Fibroblast of lung (primary cell): ENCODE measurements around the gene KCNE5. TPM values are rescaled to one million over a fixed set of nuclear protein-coding genes. Genes with fewer than 3 reads are reported as not detected.
"Not testable (repeated sequence)": the region's sequence is repeated elsewhere in the genome, so short reads cannot be mapped to it uniquely, and the experiment has no call there.

Source experiments
- DNase-seq, 2 donors: peaks; one replicate each; pipeline versions ENCODE4 v3.0.0 to v3.0.0-alpha.2; 2010; ENCODE audit warnings: low read depth in 2 of 2
- H2AFZ ChIP-seq: 2 replicates; pipeline ENCODE4 v1.5.1; 2012; ENCODE audit warnings: low read length, control low read depth, inconsistent platforms
- H3K27ac ChIP-seq: 2 replicates; pipeline ENCODE4 v1.5.1; 2011; ENCODE audit warnings: low read length, control low read depth; ENCODE audit not compliant: insufficient read depth
- H3K27me3 ChIP-seq: 2 replicates; pipeline ENCODE4 v1.5.1; 2011; ENCODE audit warnings: mild to moderate bottlenecking, low read length; ENCODE audit not compliant: control insufficient read depth, insufficient read depth
- H3K36me3 ChIP-seq: 2 replicates; pipeline ENCODE4 v1.5.1; 2011; ENCODE audit warnings: low read length; ENCODE audit not compliant: control insufficient read depth, insufficient read depth
- H3K4me1 ChIP-seq: 2 replicates; pipeline ENCODE4 v1.5.1; 2011; ENCODE audit warnings: low read length; ENCODE audit not compliant: control insufficient read depth, insufficient read depth; ENCODE audit errors: extremely low read depth
- H3K4me2 ChIP-seq: 2 replicates; pipeline ENCODE4 v1.5.1; 2011; ENCODE audit warnings: low read length, control low read depth; ENCODE audit not compliant: insufficient read depth; ENCODE audit errors: extremely low read depth
- H3K4me3 ChIP-seq, 4 experiments: fragments of 200-600 bp in 1 of 4; sonication (generic) in 1 of 4; replicated peaks in 1 of 4; 2 replicates each; pipeline ENCODE4 v1.5.1; 2011 to 2016; ENCODE audit warnings: low read length in 4 of 4, low read depth in 3 of 4, mild to moderate bottlenecking in 3 of 4, control low read depth in 2 of 4, inconsistent platforms in 1 of 4, mixed read lengths in 1 of 4; ENCODE audit not compliant: insufficient read depth in 1 of 4; ENCODE audit errors: control extremely low read depth in 1 of 4
- H3K79me2 ChIP-seq: 2 replicates; pipeline ENCODE4 v1.5.1; 2012; ENCODE audit warnings: mild to moderate bottlenecking, low read length, inconsistent platforms; ENCODE audit not compliant: control insufficient read depth, insufficient read depth
- H3K9ac ChIP-seq: 2 replicates; pipeline ENCODE4 v1.5.1; 2011; ENCODE audit warnings: mild to moderate bottlenecking, low read length, control low read depth; ENCODE audit not compliant: insufficient read depth
- H3K9me3 ChIP-seq: 2 replicates; pipeline ENCODE4 v1.5.1; 2012; ENCODE audit warnings: low read depth, low read length; ENCODE audit not compliant: control insufficient read depth, insufficient read depth
- H4K20me1 ChIP-seq: 2 replicates; pipeline ENCODE4 v1.5.1; 2011; ENCODE audit warnings: low read length; ENCODE audit not compliant: control insufficient read depth, insufficient read depth; ENCODE audit errors: extremely low read depth
- EZH2 ChIP-seq: IDR thresholded peaks from 2 replicates; pipeline ENCODE4 v1.5.1; 2012; ENCODE audit warnings: low read length, control low read depth, mild to moderate bottlenecking; ENCODE audit errors: missing control alignments
- polyA plus RNA-seq, 2 donors: library from polyadenylated mRNA; depleted of rRNA in 1 of 2; stranded (reverse) in 1 of 2; unstranded in 1 of 2; fragments of >200 nt; gene quantifications; 2 replicates each; pipeline ENCODE4 v1.2.1, GENCODE V29; 2011 to 2012; ENCODE audit warnings: missing spikeins in 1 of 2
- total RNA-seq: library from RNA; depleted of rRNA; stranded (reverse); fragments of >200 nt; gene quantifications from 2 replicates; pipeline ENCODE4 v1.2.1, GENCODE V29; 2014
- TF ChIP-seq, protein P1 (sequence below), 2 donors: IDR thresholded peaks in 1 of 2; conservative IDR thresholded peaks in 1 of 2; 1 replicate in 1 of 2; 2 replicates in 1 of 2; pipeline ENCODE4 v1.5.1; 2011 to 2012; ENCODE audit warnings: low read length in 2 of 2, control low read depth in 1 of 2, inconsistent platforms in 1 of 2, low read depth in 1 of 2, mild to moderate bottlenecking in 1 of 2

KCNE5 gene
- total and polyA plus RNA-seq, 2 donors (not counting 1 experiment from before 2014, with no cell fraction given) = 0.12 to 1.2 TPM

DNA sequence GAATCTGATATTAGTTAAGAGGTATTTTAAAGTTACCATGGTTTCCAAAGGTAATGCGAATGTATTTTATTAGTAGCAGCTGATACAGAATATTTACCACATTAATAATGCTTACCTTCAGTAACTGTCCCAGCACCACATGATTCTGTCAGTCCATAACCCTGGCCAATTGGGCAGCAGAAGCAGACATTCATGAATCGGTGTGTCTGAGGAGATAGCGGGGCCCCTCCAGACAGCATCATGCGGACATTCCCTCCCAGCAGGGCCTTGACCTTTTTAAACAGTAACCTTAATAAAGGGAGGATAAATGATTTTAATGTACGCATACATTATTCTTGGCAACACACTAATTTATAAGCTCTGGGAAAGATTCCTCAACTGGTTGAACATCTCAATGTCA lies 43.0 kb upstream of the KCNE5 start:
- Histone ChIP-seq H3K4me3 (no peak overlapping the region), H3K4me1 (no peaks in the 10 kb centered on the region), H3K27me3 (no peaks in the 10 kb centered on the region), H3K9me3 (no peaks in the 10 kb centered on the region), H3K36me3 (no peaks in the 10 kb centered on the region), H4K20me1 (no peaks in the 10 kb centered on the region), H3K79me2 (no peaks in the 10 kb centered on the region), H3K9ac (no peak overlapping the region), H3K4me2 (no peak overlapping the region), H3K27ac (no peak overlapping the region), H2AFZ (no peak overlapping the region)
- no peak for TF ChIP-seq EZH2
- TF ChIP-seq, protein P1, sequence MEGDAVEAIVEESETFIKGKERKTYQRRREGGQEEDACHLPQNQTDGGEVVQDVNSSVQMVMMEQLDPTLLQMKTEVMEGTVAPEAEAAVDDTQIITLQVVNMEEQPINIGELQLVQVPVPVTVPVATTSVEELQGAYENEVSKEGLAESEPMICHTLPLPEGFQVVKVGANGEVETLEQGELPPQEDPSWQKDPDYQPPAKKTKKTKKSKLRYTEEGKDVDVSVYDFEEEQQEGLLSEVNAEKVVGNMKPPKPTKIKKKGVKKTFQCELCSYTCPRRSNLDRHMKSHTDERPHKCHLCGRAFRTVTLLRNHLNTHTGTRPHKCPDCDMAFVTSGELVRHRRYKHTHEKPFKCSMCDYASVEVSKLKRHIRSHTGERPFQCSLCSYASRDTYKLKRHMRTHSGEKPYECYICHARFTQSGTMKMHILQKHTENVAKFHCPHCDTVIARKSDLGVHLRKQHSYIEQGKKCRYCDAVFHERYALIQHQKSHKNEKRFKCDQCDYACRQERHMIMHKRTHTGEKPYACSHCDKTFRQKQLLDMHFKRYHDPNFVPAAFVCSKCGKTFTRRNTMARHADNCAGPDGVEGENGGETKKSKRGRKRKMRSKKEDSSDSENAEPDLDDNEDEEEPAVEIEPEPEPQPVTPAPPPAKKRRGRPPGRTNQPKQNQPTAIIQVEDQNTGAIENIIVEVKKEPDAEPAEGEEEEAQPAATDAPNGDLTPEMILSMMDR (conservative IDR thresholded peaks at IDR 0.05 in 1 of 2, IDR thresholded peaks at IDR 0.05 in 1 of 2; ENCODE audit: low read depth in 1 of 2, low read length in 2 of 2) = no peak
- no peak for DNase-seq

DNA sequence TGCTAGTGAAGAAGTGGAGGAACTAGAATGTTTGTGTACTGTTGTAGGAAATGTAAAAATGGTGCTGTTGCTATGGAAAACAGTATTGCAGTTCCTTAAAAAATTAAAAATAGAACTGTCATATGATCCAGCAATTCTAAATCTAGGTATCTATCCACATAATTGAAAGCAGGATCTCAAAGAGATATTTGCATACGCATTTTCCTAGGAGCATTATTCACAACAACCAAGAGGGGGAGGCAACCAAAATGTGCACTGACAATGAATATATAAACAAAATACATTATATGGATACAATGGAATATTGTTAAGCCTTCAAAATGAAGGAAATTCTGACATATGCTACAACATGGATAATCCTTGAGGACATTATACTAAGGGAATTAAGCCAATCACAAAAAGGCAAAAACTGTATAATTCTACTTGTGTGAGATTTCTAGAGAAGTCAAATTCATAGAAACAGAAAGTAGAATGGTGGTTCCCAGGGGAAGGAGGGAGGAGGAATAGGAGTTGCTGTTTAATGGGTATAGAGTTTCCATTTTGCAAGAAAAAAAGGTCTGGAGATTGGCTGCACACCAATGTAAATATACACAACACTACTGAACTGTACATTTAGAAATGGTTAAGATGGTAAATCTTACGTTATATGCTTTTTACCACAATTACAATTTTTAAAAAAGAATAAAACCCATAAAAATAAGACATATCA lies 35.6 kb upstream of the KCNE5 start:
- no peak for TF ChIP-seq EZH2
- TF ChIP-seq, protein P1 (conservative IDR thresholded peaks at IDR 0.05 in 1 of 2, IDR thresholded peaks at IDR 0.05 in 1 of 2; ENCODE audit: low read depth in 1 of 2, low read length in 2 of 2) = no peak
- Histone ChIP-seq H3K4me1 (no peaks in the 10 kb centered on the region), H3K36me3 (peaks cover 7% of the 10 kb centered on the region), H4K20me1 (no peaks in the 10 kb centered on the region), H3K9me3 (no peaks in the 10 kb centered on the region), H3K9ac (no peak overlapping the region), H3K27ac (no peak overlapping the region), H3K4me2 (no peak overlapping the region), H2AFZ (no peak overlapping the region), H3K79me2 (no peaks in the 10 kb centered on the region), H3K4me3 (no peak overlapping the region), H3K27me3 (no peaks in the 10 kb centered on the region)
- DNase-seq = peak in 1 of 2 donors; percentile 60

DNA sequence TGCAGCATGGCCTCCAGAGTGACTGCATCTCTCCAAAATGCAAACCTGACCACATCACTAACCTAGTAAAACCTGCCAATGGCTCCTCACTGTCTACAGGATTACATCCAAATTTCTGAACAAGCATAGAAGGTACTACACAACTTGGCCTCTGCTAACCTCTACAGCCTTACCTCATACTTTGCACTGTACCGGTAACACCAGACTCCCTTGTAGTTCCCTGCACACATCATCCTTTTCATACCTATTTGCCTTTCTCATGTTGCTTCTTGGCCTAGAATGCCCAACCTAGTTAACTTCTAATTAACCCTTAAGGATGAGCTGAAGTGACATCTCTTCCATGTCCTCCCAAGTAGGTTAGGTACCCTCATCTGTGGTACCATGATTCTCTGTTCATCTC lies 33.4 kb upstream of the KCNE5 start:
- Histone ChIP-seq H3K27me3 (no peaks in the 10 kb centered on the region), H4K20me1 (no peaks in the 10 kb centered on the region), H3K9me3 (no peaks in the 10 kb centered on the region), H3K4me2 (no peak overlapping the region), H3K27ac (no peak overlapping the region), H2AFZ (no peak overlapping the region), H3K9ac (no peak overlapping the region), H3K4me3 (no peak overlapping the region), H3K36me3 (peaks cover 7% of the 10 kb centered on the region), H3K79me2 (no peaks in the 10 kb centered on the region), H3K4me1 (no peaks in the 10 kb centered on the region)
- TF ChIP-seq, protein P1 (conservative IDR thresholded peaks at IDR 0.05 in 1 of 2, IDR thresholded peaks at IDR 0.05 in 1 of 2; ENCODE audit: low read depth in 1 of 2, low read length in 2 of 2) = no peak
- TF ChIP-seq EZH2 = no peak
- peak in 1 of 2 donors; percentile 24 for DNase-seq

DNA sequence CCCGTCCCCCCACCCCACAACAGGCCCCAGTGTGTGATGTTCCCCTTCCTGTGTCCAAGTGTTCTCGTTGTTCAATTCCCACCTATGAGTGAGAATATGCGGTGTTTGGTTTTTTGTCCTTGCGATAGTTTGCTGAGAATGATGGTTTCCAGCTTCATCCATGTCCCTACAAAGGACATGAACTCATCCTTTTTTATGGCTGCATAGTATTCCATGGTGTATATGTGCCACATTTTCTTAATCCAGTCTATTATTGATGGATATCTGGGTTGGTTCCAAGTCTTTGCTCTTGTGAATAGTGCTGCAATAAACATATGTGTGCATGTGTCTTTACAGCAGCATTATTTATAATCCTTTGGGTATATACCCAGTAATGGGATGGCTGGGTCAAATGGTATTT lies 32.4 kb upstream of the KCNE5 start:
- H3K27ac ChIP-seq, DNase-seq, H3K27me3 ChIP-seq, H3K9me3 ChIP-seq, H3K4me2 ChIP-seq, H3K79me2 ChIP-seq, H4K20me1 ChIP-seq, H3K36me3 ChIP-seq, H3K4me3 ChIP-seq, H2AFZ ChIP-seq, H3K4me1 ChIP-seq, H3K9ac ChIP-seq: not testable (repeated sequence)
